ENCODE results near the gene SUN1. TPM values are rescaled to one million over a fixed set of nuclear protein-coding genes. Genes with fewer than 3 reads are reported as not detected.

Gene SUN1
- total and polyA plus RNA-seq, 2 experiments from 2014 or later = 72.3 to 109 TPM

- Histone ChIP-seq H3K9me3 (ENCODE audit: low read depth) (no peaks in the 10 kb centered on the region), H4K20me1 (ENCODE audit: insufficient read depth, poor library complexity, severe bottlenecking) (peaks cover 3% of the 10 kb centered on the region), H3K9me2 (replicated peaks; ENCODE audit: insufficient read depth) (no peaks in the 10 kb centered on the region), H3K4me1 (ENCODE audit: insufficient read depth) (no peaks in the 10 kb centered on the region), H3K79me2 (peaks cover 12% of the 10 kb centered on the region), H3K36me3 (replicated peaks; ENCODE audit: insufficient read depth, low read depth) (no peaks in the 10 kb centered on the region), H3K4me2 (no peak overlapping the region), H3K4me3 (no peak overlapping the region), H3K27ac (no peak overlapping the region), H3K27me3 (no peaks in the 10 kb centered on the region), H2AFZ (no peak overlapping the region)
- whole genome bisulfite sequencing (ENCODE audit: low lambda C conversion rate, missing lambda C conversion rate) = 94% methylated on average over 8 of the region's 8 CpGs
- TF ChIP-seq, protein P1, sequence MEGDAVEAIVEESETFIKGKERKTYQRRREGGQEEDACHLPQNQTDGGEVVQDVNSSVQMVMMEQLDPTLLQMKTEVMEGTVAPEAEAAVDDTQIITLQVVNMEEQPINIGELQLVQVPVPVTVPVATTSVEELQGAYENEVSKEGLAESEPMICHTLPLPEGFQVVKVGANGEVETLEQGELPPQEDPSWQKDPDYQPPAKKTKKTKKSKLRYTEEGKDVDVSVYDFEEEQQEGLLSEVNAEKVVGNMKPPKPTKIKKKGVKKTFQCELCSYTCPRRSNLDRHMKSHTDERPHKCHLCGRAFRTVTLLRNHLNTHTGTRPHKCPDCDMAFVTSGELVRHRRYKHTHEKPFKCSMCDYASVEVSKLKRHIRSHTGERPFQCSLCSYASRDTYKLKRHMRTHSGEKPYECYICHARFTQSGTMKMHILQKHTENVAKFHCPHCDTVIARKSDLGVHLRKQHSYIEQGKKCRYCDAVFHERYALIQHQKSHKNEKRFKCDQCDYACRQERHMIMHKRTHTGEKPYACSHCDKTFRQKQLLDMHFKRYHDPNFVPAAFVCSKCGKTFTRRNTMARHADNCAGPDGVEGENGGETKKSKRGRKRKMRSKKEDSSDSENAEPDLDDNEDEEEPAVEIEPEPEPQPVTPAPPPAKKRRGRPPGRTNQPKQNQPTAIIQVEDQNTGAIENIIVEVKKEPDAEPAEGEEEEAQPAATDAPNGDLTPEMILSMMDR (IDR thresholded peaks at IDR 0.05; ENCODE audit: poor library complexity) = no peak
- TF ChIP-seq EZH2phosphoT487 (IDR thresholded peaks at IDR 0.05; ENCODE audit: low read depth, severe bottlenecking, unreplicated experiment) = no peak
- TF ChIP-seq EZH2 (IDR thresholded peaks at IDR 0.05; ENCODE audit: borderline replicate concordance) = no peak
- no peak for DNase-seq (ENCODE audit: low spot score)
Observed at GRCh38 chr7:842431-843031, 10.3 kb downstream of the SUN1 start.

GRCh38 chr7:843230-843629 lies 11.0 kb downstream of the SUN1 start:
- whole genome bisulfite sequencing (ENCODE audit: low lambda C conversion rate, missing lambda C conversion rate) = 98% methylated on average over 17 of the region's 17 CpGs
- no peak overlapping the region for H3K4me2 ChIP-seq
- peaks cover 5% of the 10 kb centered on the region for H3K79me2 ChIP-seq
- H4K20me1 ChIP-seq (ENCODE audit: insufficient read depth, poor library complexity, severe bottlenecking) = peaks cover 3% of the 10 kb centered on the region
- H3K4me3 ChIP-seq = no peak overlapping the region
- no peaks in the 10 kb centered on the region for H3K9me2 ChIP-seq (replicated peaks; ENCODE audit: insufficient read depth)
- H2AFZ ChIP-seq = no peak overlapping the region
- H3K9me3 ChIP-seq (ENCODE audit: low read depth) = no peaks in the 10 kb centered on the region
- TF ChIP-seq EZH2 (IDR thresholded peaks at IDR 0.05; ENCODE audit: borderline replicate concordance) (no peak), EZH2phosphoT487 (IDR thresholded peaks at IDR 0.05; ENCODE audit: low read depth, severe bottlenecking, unreplicated experiment) (no peak)
- no peaks in the 10 kb centered on the region for H3K4me1 ChIP-seq (ENCODE audit: insufficient read depth)
- H3K27ac ChIP-seq = no peak overlapping the region
- H3K27me3 ChIP-seq = no peaks in the 10 kb centered on the region
- no peak for DNase-seq (ENCODE audit: low spot score)
- H3K36me3 ChIP-seq (replicated peaks; ENCODE audit: insufficient read depth, low read depth) = no peaks in the 10 kb centered on the region

- TF ChIP-seq, protein P1 (IDR thresholded peaks at IDR 0.05; ENCODE audit: poor library complexity) = no peak
- no peak for TF ChIP-seq EZH2phosphoT487 (IDR thresholded peaks at IDR 0.05; ENCODE audit: low read depth, severe bottlenecking, unreplicated experiment)
- no peak for TF ChIP-seq EZH2 (IDR thresholded peaks at IDR 0.05; ENCODE audit: borderline replicate concordance)
- Histone ChIP-seq H3K4me3 (no peak overlapping the region), H3K4me2 (no peak overlapping the region), H3K27ac (no peak overlapping the region), H3K9me3 (ENCODE audit: low read depth) (no peaks in the 10 kb centered on the region), H3K4me1 (ENCODE audit: insufficient read depth) (no peaks in the 10 kb centered on the region), H3K9me2 (replicated peaks; ENCODE audit: insufficient read depth) (no peaks in the 10 kb centered on the region), H2AFZ (no peak overlapping the region), H3K27me3 (no peaks in the 10 kb centered on the region), H3K79me2 (peaks cover 4% of the 10 kb centered on the region), H3K36me3 (replicated peaks; ENCODE audit: insufficient read depth, low read depth) (no peaks in the 10 kb centered on the region), H4K20me1 (ENCODE audit: insufficient read depth, poor library complexity, severe bottlenecking) (no peaks in the 10 kb centered on the region)
- DNase-seq (ENCODE audit: low spot score) = no peak
- WGBS (ENCODE audit: low lambda C conversion rate, missing lambda C conversion rate) = 90% methylated on average over 14 of the region's 14 CpGs
Observed at GRCh38 chr7:844043-844442, 11.8 kb downstream of the SUN1 start.

DNA sequence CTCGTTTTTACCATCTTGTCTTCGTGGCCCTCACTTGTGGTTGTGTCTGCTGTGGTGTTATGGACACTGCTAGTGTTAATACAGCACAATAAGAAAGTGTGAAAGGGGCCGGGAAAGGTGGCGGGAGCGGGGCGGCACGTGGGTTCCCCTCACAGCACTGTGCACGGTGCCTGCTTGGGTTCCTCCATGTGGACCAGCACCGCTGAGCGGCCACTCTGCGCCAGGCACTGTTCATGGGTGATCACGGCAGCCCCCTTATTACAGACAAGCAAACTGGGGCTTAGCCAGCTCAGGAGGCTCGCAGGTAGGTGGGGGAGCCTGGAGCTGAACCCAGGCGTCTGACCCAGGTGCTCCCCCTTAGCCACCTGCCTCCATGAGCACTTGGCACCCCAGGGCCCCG lies 12.2 kb downstream of the SUN1 start:
- Histone ChIP-seq H3K27ac (no peak overlapping the region), H3K27me3 (no peaks in the 10 kb centered on the region), H3K4me3 (no peak overlapping the region), H3K79me2 (peaks cover 4% of the 10 kb centered on the region), H2AFZ (no peak overlapping the region), H3K36me3 (replicated peaks; ENCODE audit: insufficient read depth, low read depth) (no peaks in the 10 kb centered on the region), H3K9me3 (ENCODE audit: low read depth) (no peaks in the 10 kb centered on the region), H3K4me2 (no peak overlapping the region), H3K4me1 (ENCODE audit: insufficient read depth) (no peaks in the 10 kb centered on the region), H3K9me2 (replicated peaks; ENCODE audit: insufficient read depth) (no peaks in the 10 kb centered on the region), H4K20me1 (ENCODE audit: insufficient read depth, poor library complexity, severe bottlenecking) (no peaks in the 10 kb centered on the region)
- DNase-seq (ENCODE audit: low spot score) = no peak
- TF ChIP-seq EZH2 (IDR thresholded peaks at IDR 0.05; ENCODE audit: borderline replicate concordance) (no peak), EZH2phosphoT487 (IDR thresholded peaks at IDR 0.05; ENCODE audit: low read depth, severe bottlenecking, unreplicated experiment) (no peak)
- TF ChIP-seq, protein P1 (IDR thresholded peaks at IDR 0.05; ENCODE audit: poor library complexity) = no peak
- 98% methylated on average over 15 of the region's 15 CpGs for WGBS (ENCODE audit: low lambda C conversion rate, missing lambda C conversion rate)
